Measurements from ENCODE around the gene ASB6.

Gene ASB6

DNA sequence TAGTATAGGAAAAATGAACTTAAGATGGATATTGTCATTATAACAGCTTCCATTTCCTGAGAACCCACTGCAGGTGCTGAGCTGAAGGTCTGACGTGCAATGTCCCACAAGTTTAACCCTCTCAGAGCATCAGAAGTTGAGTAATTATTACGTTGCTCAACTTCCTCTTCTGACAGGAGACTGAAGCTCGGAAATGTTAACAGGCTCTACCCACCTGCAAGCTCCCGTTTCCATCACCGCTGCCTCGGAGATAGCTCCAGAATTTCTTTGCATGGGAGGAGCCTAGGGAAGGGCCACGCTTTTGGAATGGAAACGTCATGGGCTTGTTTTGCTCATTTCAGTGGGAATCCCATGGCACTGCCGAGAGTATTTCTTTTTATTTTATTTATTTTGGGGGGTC, 17.0 kb downstream of the ASB6 start:
- DNase-seq = peak; percentile 14

DNA sequence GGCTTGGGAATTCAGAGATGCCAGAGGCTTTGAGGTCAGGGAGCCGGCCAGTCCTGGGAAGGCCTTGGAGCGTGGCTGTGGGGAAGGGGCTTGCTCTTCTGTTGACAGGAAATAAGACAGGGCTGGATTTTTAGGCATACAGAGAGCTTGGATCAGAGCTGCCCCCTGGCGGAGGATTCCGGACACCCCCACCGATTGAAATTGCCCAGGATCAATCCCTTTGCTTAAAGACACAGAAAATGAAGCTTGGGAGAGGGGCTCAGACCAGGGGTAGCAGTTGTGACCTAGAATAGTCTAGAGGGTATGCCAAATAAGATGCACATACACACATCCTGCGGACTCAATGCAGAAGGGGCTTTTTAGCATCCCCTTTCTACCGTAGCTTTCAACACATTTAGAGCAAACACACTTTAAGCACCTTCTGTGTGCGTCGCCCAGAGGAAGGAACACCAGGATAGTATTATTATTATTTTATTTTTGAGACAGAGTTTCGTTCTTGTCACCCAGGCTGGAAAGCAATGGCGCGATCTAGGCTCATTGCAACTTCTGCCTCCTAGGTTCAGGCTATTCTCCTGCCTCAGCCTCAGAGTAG, 17.7 kb downstream of the ASB6 start:
- DNase-seq = peak; percentile 52

DNA sequence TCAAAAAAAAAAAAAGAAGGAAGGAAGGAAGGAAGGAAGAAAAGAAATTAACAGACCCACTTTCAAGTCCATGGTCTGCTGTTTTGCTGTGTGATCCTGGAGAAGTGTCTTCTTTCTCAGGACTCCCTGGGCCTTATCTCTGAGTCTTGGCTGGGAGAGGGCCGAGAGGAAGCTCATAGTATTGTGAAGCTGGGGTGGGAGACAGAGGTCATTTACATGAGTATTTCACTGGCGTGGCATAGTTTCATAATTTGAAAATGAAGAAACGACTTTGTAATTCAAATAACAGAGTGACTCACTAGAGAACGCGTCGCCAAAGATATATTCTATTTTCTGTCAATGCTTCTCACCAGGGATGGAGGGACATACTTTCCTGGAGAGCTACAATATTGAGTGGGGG, 18.6 kb downstream of the ASB6 start:
- no peak for DNase-seq

DNA sequence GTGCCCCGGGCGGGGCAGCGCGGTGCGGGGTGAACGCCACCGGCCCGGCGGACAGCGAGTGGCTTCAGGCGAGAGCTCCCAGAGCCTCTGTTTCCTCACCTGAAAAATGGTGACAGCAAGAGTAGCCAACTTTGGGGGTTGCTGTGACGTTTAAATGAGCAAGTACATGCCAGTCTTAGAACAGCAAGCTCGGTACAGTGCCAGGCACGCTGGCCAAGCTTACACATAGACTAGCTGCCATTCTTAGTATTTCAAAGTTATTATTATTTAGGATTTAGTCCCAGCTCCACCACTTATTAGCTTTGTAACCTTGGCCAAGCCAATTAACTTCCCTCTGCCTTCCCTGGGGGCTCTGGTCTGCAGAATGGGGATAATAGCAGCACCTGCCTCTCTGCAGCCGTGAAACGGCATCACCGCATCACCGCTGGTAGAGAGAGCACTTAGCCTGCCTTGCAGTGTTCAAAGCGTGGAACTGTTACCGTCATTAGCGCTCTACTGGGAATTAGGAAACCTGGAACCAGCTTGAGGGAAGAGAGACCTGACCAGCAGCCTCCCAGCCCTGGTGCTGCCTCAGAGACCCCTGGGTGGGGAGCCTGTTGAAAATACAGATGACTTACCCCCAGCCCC, 21.2 kb downstream of the ASB6 start, which contains the start of gene C9orf50:
C9orf50 (minus strand) TSS at position 433 of the 627 bp plus-strand sequence. CDS start 527 bp downstream, outside the sequence.
- DNase-seq = no peak

DNA sequence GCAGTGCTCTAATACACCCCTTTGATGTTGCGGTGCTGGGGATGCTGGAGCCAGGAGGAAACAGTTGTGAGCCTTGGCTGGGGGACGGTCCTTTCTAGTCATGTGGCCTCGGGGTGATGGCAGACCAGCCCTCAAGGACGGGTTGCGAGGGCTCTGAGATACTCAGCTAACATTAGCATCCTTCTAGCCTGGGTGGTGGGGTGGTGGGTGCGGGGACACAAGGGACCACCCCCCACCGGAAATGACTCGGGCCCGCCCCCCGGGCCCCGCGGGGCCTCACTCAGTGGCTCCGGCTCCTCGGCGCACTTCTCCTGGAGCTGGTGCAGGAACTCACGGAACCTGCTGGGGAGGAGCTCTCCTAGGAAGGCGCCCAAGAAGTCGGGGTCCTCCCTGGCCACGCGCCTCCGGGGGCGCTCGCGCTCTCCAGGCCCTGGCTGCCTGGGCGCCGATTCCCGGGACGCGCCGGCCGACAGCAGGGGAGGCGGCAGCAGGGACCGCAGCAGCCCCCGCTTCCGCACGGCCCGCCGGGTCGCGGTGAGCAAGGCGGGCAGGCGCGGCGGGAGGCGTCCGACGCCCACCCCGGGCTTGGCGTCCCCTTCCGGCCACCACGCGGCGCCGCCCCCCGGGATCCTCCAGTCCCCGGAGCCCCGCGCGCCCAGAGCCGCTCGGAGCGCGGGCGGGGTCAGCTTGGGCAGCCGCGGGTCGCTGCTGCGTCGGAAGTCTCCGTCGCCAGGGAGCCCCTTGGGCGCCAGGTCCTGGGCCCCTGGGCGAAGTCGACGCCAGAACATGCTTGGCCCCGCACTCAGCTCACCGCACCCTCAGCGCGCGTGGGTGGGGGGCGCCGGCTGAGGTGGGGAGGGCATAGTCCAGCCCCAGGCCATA, 21.9 kb downstream of the ASB6 start:
- no peak for DNase-seq

DNA sequence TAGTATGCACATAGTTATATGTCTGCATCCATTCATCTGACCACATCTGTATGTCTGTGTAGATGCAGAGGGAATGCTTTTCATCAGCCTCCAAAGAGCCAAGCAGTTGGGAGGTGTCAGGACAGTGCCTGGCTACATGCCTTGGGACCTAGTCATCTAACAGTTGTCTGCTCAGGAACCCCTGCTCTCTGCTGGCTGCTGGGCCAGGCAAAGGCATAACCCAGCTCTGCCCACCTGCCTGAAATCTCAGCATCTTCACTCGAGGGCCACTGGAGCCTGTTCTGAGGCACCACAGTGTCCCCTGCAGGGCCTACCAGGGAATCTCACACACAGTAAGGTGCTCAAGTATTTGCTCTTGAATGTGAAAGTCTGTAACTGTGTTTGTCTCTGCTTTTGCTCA, 24.8 kb downstream of the ASB6 start:
- DNase-seq = no peak

DNA sequence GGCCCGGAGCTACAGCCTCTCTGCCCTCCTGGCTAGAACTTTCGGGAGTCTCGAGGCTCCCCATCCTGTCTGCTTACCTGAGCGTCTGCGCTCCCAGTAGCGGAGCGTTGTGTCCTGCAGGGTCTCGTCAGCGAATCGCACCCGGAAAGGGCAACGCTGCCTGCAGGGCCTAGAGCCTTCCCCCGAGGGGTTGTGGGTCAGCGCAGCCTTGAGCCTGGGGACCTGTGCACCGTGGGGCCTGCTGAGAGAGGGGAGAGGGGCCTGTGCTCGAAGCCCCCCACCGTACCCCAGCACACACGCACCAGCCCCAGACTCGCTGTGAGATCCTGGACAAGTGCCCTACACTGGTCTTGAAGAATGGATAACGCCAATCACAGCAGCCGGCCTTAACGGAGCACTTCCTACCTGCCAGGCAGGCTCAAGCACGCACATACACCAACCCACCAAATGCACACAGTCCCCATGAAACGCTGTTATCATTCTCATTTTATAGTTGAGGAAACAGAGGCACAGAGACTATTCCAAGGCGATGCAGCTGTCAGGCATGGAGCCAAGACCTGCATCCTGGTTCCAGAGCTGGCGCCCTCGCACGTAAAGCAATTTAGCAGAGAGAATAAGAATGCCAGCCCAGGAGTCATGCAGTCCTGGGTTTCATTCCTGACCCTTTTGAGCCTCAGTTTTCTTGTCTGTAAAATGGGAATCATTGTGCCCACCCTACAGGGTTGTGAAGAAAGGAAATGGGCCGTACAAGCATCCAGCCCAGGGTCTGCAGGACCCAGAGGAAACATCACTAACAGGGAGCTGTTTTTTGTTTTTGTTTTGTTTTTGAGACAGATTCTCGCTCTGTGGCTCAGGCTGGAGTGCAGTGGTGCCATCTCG, 26.3 kb downstream of the ASB6 start:
- no peak for DNase-seq

DNA sequence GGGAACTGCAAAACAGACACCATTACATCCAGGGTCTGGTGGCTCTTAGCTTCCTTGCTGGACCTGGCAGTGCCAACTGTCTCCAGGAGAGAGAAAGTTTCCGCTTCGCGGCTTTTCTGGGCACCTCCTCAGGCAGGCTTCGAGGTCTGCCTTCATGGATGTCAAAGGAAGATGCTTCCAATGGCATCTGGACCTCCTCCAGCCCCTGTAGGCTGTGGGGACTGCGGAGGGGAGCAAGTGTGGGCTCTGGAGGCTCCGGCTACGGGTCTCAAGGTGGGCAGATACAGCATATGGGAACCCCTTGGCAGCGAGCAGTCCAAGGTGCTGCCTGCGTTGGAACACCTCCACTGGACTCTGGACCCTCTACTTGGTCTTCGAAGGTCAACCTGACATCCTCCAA, 27.0 kb downstream of the ASB6 start:
- DNase-seq = no peak

DNA sequence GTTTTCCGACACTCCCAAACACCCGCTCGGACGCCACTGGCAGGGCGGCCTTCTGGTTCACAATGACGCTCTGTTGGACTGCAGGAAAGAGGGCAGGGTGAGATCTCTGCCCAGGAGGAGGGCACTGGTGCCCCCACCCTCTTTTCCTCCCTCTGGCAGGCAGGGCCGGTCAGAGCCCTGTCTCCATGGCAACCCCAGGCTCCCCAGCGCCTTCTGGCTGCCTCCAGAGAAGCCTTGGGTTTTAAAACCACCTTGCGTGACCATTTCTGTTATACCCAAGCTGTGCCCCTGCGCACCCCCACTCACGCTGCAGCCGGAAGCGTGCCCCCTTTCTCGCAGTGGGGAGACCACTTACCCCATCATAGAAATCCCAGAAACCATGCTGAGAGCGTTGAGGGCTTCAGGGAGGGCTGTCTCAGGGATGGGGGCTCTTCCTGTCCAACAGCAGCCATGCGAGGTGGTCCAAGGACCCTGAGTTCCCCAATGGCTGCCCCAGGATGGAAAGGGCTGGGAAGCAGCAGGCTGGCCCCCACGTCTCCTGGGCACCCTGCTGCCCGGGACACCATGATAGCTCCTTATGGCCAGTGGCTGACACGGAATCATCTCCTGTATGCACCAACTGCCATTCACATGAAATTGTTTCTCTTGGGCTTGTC, 28.3 kb downstream of the ASB6 start:
- DNase-seq = no peak

DNA sequence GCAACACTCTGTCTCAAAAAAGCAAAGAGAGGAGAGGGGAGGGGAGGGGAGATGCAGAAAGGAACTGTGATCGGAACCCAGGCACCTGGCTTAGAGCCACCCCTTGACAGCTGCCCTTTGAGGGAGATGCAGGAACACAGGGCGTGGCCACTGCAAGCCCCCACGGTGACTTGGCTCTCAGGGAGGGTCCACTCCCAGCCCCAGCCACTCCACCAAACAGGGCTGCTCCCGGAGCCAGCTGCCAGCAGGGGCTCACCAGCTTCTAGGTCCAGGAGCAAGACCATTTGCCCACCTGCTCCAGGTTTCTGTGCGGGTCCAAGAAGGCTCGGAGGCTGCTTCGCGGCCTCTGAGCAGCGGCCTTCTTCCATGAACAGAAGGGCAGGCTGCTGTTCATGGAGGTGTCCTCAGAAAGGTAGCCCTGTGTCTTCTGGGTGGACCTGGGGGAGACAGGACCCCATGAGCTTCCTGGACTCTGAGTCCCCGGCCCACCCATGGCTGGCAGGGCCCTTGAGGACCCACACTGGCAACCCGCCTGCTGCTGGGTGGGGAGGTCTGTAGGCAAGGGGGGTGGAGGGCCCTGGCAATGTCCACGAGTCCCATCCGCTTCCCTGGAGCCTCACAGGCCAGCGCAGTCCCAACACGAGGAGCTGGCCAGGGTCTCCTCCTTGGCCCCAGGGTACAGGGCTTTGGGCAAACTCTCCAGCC, 29.0 kb downstream of the ASB6 start:
- no peak for DNase-seq

DNA sequence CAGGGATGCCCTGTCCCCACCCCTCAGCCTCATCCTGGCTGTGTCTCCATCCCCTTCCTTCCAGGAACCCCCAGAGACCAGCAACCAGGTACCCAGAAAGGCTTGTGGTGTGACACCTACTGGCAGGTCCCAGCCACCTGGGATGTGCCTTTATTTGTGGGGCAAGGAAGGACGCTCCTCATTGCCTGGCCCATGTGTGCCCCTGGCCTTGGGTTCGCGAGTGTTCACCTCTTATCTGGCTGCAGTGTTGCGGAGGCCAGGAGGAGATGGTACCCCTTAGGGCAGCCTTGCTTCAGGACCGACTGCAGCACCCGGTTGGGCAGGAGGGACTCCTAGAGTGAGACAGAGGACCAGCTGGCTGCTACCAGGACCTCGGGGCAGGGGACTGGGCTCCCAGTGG, 29.8 kb downstream of the ASB6 start:
- no peak for DNase-seq

DNA sequence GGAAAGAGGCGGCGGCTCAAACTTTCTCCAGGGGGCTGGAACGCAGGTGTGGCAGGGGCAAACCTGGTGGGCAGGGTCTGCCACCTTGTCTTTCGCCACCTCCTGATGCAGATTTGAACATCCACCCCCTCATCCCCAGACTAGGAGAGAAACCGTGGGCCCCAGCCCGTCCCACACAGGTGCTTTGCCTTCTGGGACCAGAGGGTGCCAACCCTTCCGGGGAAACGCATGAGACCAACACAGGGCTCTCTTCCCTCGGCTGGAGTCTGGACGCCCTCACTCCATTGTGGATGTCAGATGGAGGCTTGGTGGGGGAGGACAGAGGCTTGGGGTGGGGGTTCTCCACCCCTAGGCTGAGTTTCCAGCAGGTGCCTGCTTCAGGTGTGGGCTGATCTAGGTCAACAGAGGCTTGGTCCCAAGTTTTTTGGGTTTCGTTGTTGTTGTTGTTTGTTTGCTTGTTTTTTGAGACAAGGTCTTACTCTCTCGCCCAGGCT, 30.6 kb downstream of the ASB6 start:
- no peak for DNase-seq

DNA sequence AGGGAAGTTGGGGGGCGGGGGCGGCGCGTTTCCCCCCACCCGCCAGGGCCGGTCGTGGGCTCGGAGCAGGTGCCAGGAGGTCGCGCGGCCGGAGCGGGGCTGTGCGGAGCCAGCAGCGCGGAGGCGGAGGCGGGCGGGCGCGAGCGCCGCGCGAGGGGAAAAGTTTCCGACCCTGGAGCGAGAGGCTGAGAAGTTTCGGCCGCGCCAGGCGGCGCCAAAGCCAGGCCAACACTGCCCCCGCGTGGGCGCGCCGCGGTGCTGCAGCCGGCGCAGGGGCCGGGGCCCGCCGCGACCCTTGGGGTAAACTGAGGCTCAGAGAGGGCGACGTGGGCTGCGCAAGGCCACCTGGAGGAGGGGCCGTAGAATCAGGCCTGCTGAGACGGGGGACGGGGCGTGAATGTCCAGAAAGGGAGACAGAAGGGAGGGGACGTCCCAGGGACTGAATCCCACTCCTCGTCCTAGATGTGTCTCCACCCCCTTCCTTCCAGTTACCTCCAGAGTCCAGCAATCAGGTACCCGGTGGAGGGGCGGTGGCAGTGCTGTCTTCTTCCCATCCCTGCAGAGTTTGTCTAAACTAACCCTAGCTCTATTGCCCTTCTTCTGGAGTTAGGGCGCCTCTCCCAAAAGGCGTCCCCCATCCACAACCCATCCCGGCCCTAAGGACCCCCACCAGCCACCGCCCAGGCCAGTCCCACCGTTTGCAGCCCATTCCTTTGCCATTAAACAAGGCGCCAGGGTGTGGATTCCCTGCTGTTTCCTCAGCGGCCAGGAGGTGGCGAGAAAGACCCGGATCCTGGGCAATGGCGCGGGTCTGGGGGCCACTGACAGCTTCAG, 31.3 kb downstream of the ASB6 start:
- peak; percentile 22 for DNase-seq

DNA sequence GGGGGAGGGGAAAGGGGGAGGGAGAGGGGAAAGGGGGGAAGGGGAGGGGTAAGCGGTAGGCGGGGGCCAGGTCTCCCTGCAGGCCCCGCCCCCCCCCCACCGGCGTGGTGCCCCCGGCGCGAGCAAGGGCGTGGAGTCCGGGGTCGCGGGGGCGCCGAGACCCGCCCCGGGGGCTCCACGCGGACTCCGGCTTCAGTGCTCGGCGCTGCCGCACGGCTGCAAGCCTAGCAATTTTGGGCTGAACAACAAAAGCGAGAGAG, 31.8 kb downstream of the ASB6 start:
- DNase-seq = no peak

DNA sequence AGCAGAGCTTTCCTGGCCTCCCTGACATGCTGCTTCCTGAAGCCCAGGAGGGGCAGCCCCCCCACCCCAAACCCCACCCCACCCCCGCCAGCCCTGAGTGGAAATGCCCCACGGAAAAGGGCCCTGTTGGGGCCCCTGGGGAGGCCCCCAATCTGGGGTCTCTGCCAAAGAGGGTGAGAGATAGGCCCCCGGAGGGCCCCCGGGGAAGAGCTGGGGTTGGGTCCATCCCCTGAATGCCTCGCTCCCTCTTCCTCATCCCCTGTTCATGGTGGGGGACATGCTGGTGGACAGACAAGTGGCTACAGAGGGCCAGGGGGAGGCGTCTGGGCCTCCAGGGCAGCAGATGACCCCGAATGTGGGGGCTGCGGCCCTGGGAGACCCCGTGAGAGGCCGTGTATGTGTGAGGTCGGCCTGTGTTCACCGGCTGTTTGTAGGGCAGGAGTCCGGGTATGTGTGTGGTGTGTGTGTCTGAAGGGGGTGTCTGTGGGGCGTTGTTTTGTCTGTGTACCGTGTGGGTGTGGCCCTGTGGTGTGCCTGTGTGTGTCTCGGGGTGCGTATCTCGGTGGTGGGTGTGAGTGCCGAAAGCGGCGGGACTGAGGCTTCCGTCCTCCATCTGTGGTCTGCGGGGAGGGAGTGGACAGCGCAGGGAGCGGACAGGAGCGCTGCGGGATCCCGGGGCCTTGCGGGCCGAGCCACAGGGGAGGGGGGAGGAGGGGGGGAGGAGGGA, 32.3 kb downstream of the ASB6 start:
- DNase-seq = no peak

DNA sequence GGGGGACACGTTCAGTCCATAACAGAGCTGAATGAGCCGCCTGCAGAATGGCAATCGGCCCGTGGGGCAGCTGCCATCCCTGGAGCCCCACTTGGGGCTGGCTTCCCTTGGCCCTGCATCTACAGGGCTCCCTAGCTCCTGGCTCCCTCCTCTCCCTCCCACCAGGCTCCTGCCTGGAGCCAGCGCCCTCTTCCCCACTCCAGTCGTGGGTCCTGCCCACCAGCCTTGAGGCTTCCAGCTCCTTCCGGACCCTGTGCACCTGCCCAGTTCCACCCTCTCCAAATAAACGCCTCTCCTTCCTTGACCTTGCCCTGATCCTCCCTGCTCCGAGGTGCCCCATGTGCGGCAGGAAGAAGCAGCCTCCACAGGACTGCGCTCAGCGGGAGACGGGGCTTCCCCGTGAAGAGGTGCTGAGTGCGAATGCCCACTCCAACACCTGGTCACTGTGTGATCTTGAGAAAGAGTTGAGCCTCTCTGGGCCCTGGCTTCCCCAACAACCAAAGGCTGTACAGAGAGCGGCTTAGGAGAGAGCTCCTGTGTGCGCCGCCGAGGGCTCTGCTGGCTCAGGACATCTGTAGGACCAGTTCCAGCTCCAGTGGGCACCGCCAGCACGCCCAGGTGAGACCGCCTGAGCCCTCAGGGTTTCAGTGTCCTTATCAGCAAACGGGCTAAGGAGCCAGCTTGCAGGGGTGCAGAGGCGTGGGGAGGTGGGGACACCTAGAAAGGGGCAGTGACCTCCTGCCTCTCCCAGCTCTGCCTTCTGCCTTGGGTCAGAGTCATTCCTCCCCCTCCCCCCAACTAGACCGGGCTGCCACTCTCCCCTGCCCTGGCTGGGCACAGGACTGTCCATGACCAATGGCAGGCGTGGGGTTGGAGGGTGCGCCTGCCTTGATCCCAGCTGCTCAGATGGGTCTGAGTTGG, 33.1 kb downstream of the ASB6 start:
- DNase-seq = no peak

DNA sequence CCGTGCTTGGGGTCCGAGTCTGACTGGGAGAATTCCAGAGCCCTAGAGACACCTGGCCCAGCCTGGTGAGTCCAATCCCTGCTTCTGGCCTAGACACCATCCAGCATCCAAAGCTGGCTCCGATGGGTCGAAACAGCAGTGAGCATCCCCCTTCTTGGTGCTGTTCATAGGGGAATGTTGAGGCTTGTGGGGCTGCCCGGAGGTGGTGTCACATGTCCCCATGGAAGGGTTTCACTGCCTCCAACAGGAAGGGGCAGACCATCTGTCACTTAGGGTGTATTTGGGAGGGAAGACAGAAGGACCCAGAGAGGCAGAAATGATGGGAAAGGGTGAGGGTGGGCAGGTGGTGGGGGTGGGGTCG, 34.9 kb downstream of the ASB6 start:
- DNase-seq = no peak

DNA sequence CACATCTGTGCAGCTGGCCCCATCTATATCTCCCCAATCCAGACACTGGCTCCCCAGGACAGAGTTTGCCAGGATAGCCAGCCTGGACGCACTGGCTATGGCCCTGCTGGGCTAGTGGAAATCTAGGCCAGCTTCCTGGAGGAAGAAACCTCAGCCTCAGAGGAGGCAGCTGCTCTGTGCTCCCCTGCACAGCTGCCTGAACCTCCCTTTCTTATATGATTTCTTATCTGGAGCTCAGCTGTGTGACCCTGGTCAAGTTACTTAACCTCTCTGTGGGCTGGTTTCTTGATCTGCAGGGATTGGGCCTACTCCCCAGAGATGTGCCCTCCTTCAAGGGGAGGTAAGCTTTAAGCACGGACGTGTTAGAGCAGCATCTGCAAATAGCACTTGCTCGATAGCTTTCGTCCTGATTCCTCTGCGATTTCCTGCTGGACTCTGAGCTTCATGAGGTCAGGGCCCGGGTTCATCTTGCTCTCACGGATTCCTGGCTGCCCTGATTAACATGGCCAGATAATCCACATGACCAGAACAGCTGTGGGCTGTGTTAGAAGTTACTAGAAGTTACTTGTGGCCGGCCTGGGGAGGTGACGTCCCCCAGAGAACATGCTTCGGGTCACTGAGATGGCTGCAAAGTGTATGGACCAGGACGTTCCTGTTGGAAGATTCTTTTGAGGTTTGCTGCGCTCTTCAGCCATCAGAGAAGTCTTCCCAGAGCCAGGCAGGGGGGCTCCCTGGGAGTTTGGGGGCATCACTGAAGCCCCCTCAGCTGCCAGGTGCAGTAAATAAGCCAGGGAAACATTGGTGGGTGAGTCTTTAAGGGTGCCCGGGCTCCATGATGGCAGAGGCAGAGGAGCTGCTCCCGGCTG, 35.6 kb downstream of the ASB6 start:
- no peak for DNase-seq

Data from SHP77 treated with DMSO at 0.1 percent for 48 hours (cell line).